HepG2 (cell line): ENCODE results near the gene MYH7B. TPM values are rescaled to one million over a fixed set of nuclear protein-coding genes. Genes with fewer than 3 reads are reported as not detected.

ENCODE experiments used
- FOXO1 ChIP-seq: sonication (generic); formaldehyde crosslinking; IDR thresholded peaks from 2 replicates; pipeline ENCODE4 v1.4.0; 2020; ENCODE audit warnings: missing genetic modification reagents
- GATA4 ChIP-seq: sonication (generic); IDR thresholded peaks from 2 replicates; pipeline ENCODE4 v1.6.1; 2016; ENCODE audit warnings: antibody characterized with exemption, low read depth, borderline replicate concordance
- GZF1 ChIP-seq: sonication (generic); formaldehyde crosslinking; IDR thresholded peaks from 2 replicates; pipeline ENCODE4 v1.5.1; 2020; ENCODE audit warnings: mild to moderate bottlenecking, missing genetic modification reagents
- IRX3 ChIP-seq: sonication (generic); formaldehyde crosslinking; IDR thresholded peaks from 2 replicates; pipeline ENCODE4 v1.8.1; 2023; ENCODE audit warnings: mild to moderate bottlenecking, low read depth, missing genetic modification reagents, borderline replicate concordance
- KDM5B ChIP-seq: sonication (generic); formaldehyde crosslinking; IDR thresholded peaks from 2 replicates; pipeline ENCODE4 v1.4.0; 2020; ENCODE audit warnings: missing genetic modification reagents, mild to moderate bottlenecking, borderline replicate concordance
- MAFK ChIP-seq, 2 experiments: IDR thresholded peaks in 1 of 2; conservative IDR thresholded peaks in 1 of 2; 2 replicates each; pipeline ENCODE4 v1.6.1; 2011; ENCODE audit warnings: improper control_type of control experiment in 2 of 2, low read length in 2 of 2
- NBN ChIP-seq: fragments of 450-650 bp; conservative IDR thresholded peaks from 2 replicates; pipeline ENCODE4 v1.6.1; 2017
- NONO ChIP-seq, 2 experiments: fragments of 450-650 bp in 1 of 2; sonication (generic) in 1 of 2; formaldehyde crosslinking in 1 of 2; IDR thresholded peaks in 1 of 2; conservative IDR thresholded peaks in 1 of 2; 2 replicates each; pipeline versions ENCODE4 v1.6.1 to v1.8.0; 2017 to 2022; ENCODE audit warnings: mild to moderate bottlenecking in 1 of 2, missing genetic modification reagents in 1 of 2, moderate library complexity in 1 of 2
- PLRG1 ChIP-seq: fragments of 450-650 bp; conservative IDR thresholded peaks from 2 replicates; pipeline ENCODE4 v1.6.1; 2016
- RXRB ChIP-seq: IDR thresholded peaks from 2 replicates; pipeline ENCODE4 v1.6.1; 2016; ENCODE audit warnings: borderline replicate concordance, missing genetic modification reagents, missing compliant biosample characterization
- SAP130 ChIP-seq: IDR thresholded peaks from 2 replicates; pipeline ENCODE4 v1.6.1; 2016; ENCODE audit warnings: low read depth
- SP2 ChIP-seq: sonication (generic); formaldehyde crosslinking; IDR thresholded peaks from 2 replicates; pipeline ENCODE4 v1.5.1; 2020; ENCODE audit warnings: mild to moderate bottlenecking, missing genetic modification reagents
- STAT5B ChIP-seq: sonication (generic); formaldehyde crosslinking; IDR thresholded peaks from 2 replicates; pipeline ENCODE4 v1.4.0; 2020; ENCODE audit warnings: missing genetic modification reagents
- SYNCRIP ChIP-seq: fragments of 200-400 bp; formaldehyde crosslinking; IDR thresholded peaks from 2 replicates; pipeline ENCODE4 v1.6.1; 2018; ENCODE audit warnings: mild to moderate bottlenecking, low read depth, low read length; ENCODE audit not compliant: insufficient read depth
- ZBTB4 ChIP-seq: sonication (generic); formaldehyde crosslinking; IDR thresholded peaks from 2 replicates; pipeline ENCODE4 v1.4.0; 2020; ENCODE audit warnings: missing genetic modification reagents, mild to moderate bottlenecking, borderline replicate concordance
- ZBTB43 ChIP-seq: sonication (generic); formaldehyde crosslinking; conservative IDR thresholded peaks from 2 replicates; pipeline ENCODE4 v1.4.0; 2020; ENCODE audit warnings: missing genetic modification reagents
- ZNF121 ChIP-seq: sonication (generic); formaldehyde crosslinking; IDR thresholded peaks from 2 replicates; pipeline ENCODE4 v1.5.0; 2020; ENCODE audit warnings: mild to moderate bottlenecking, missing genetic modification reagents
- ZNF160 ChIP-seq: sonication (generic); formaldehyde crosslinking; IDR thresholded peaks from 2 replicates; pipeline ENCODE4 v1.8.0; 2022; ENCODE audit warnings: mild to moderate bottlenecking, inconsistent platforms, missing genetic modification reagents
- ZNF296 ChIP-seq: sonication (generic); formaldehyde crosslinking; conservative IDR thresholded peaks from 2 replicates; pipeline ENCODE4 v1.5.0; 2020; ENCODE audit warnings: mild to moderate bottlenecking, missing genetic modification reagents
- ZNF33A ChIP-seq: sonication (generic); formaldehyde crosslinking; IDR thresholded peaks from 2 replicates; pipeline ENCODE4 v1.5.1; 2020; ENCODE audit warnings: missing genetic modification reagents, mild to moderate bottlenecking, moderate library complexity, borderline replicate concordance
- ZNF350 ChIP-seq: sonication (generic); formaldehyde crosslinking; IDR thresholded peaks from 2 replicates; pipeline ENCODE4 v1.4.0; 2020; ENCODE audit warnings: mild to moderate bottlenecking, low read depth, missing genetic modification reagents, borderline replicate concordance
- ZNF441 ChIP-seq: sonication (generic); formaldehyde crosslinking; IDR thresholded peaks from 2 replicates; pipeline ENCODE4 v1.7.0; 2021; ENCODE audit warnings: missing genetic modification reagents, borderline replicate concordance
- ZNF558 ChIP-seq: sonication (generic); formaldehyde crosslinking; IDR thresholded peaks from 2 replicates; pipeline ENCODE4 v1.9.0; 2022; ENCODE audit warnings: mild to moderate bottlenecking, missing genetic modification reagents, borderline replicate concordance
- ZNF614 ChIP-seq: IDR thresholded peaks from 2 replicates; pipeline ENCODE4 v1.6.1; 2018; ENCODE audit warnings: missing biosample characterization, missing genetic modification reagents, inconsistent platforms, borderline replicate concordance
- ZNF780A ChIP-seq: sonication (generic); formaldehyde crosslinking; IDR thresholded peaks from 2 replicates; pipeline ENCODE4 v1.8.0; 2022; ENCODE audit warnings: mild to moderate bottlenecking, missing genetic modification reagents, moderate library complexity
- ZNF883 ChIP-seq: sonication (generic); formaldehyde crosslinking; IDR thresholded peaks from 2 replicates; pipeline ENCODE4 v1.5.1; 2020; ENCODE audit warnings: mild to moderate bottlenecking, missing genetic modification reagents; ENCODE audit errors: not compliant biosample characterization
- ZSCAN25 ChIP-seq: sonication (generic); formaldehyde crosslinking; IDR thresholded peaks from 2 replicates; pipeline ENCODE4 v1.8.0; 2022; ENCODE audit warnings: mild to moderate bottlenecking, missing genetic modification reagents
- polyA plus RNA-seq, 8 experiments: library from polyadenylated mRNA; depleted of rRNA in 3 of 8; stranded (reverse) in 7 of 8; unstranded in 1 of 8; fragments of >200 nt; fragmentation: Illumina TruSeq in 4 of 8; extraction: Trizol in 4 of 8; gene quantifications; 2 replicates each; pipeline versions ENCODE4 v1.2.1 to v1.2.3, GENCODE V29; 2011 to 2016; ENCODE audit warnings: low read depth in 4 of 8, missing spikeins in 1 of 8, mixed read lengths in 1 of 8; ENCODE audit not compliant: insufficient read depth in 1 of 8
- total RNA-seq, 5 experiments: library from RNA; depleted of rRNA; stranded (reverse); fragments of >200 nt; fragmentation: Illumina TruSeq; extraction: Trizol; gene quantifications; 2 replicates each; pipeline ENCODE4 v1.2.3, GENCODE V29; 2016; ENCODE audit warnings: low read depth in 1 of 5

MYH7B gene
- total and polyA plus RNA-seq, 2 of the 13 experiments (the other 11 are each of a cell fraction or from before 2014, with no cell fraction given), result 0.05 to 0.20 TPM

- TF ChIP-seq ZNF883 (CRISPR knock-in tag), result no peak
- no peak for TF ChIP-seq SP2 (CRISPR knock-in tag)
- TF ChIP-seq SAP130, result peak; percentile 82
- peak; percentile 53; the same call in 1 of the 2 replicates for TF ChIP-seq RXRB (CRISPR knock-in tag)
- TF ChIP-seq GATA4, result no peak
- TF ChIP-seq SYNCRIP, result no peak
- peak; percentile 27; the same call in 1 of the 2 replicates for TF ChIP-seq FOXO1 (CRISPR knock-in tag)
- TF ChIP-seq ZBTB43 (CRISPR knock-in tag), result peak; percentile 85; the same call in 1 of the 2 replicates
- no peak for TF ChIP-seq ZNF33A (CRISPR knock-in tag)
- TF ChIP-seq STAT5B, result no peak
- TF ChIP-seq GZF1 (CRISPR knock-in tag), result 0 out of 2 replicates have a peak, but pooled peaks have one; percentile 52
- no peak for TF ChIP-seq PLRG1
- 0 out of 2 replicates have a peak, but pooled peaks have one; percentile 38 for TF ChIP-seq ZNF558 (CRISPR knock-in tag)
- TF ChIP-seq IRX3 (CRISPR knock-in tag), result no peak
- TF ChIP-seq ZBTB4 (CRISPR knock-in tag), result 0 out of 2 replicates have a peak, but pooled peaks have one; percentile 48
- peak; percentile 74; the same call in 1 of the 2 replicates for TF ChIP-seq KDM5B (CRISPR knock-in tag)
- no peak for TF ChIP-seq ZNF296 (CRISPR knock-in tag)
- no peak for TF ChIP-seq NBN
- TF ChIP-seq ZSCAN25 (CRISPR knock-in tag), result peak; percentile 38
- TF ChIP-seq ZNF441 (CRISPR knock-in tag), result peak; percentile 76; the same call in 1 of the 2 replicates
- TF ChIP-seq ZNF160 (CRISPR knock-in tag), result peak; percentile 28; the same call in 1 of the 2 replicates
- TF ChIP-seq ZNF780A (CRISPR knock-in tag), result no peak; the same call in 1 of the 2 replicates
- no peak for TF ChIP-seq MAFK (conservative IDR thresholded peaks at IDR 0.05 in 1 of 2, IDR thresholded peaks at IDR 0.05 in 1 of 2; ENCODE audit: low read length in 2 of 2)
- TF ChIP-seq NONO (IDR thresholded peaks at IDR 0.05), result no peak
- 0 out of 2 replicates have a peak, but pooled peaks have one; percentile 19 for TF ChIP-seq NONO (CRISPR knock-in tag; conservative IDR thresholded peaks at IDR 0.05)
- TF ChIP-seq ZNF121 (CRISPR knock-in tag), result no peak
- no peak for TF ChIP-seq ZNF350 (CRISPR knock-in tag)
- no peak for TF ChIP-seq ZNF614
These were observed 39.0 kb downstream of the MYH7B start (continued) for GRCh38 chr20:34994509-34995131.
